Measurements from ENCODE around the gene ATF4.
A peak's percentile ranks its signal among the peaks of the same experiment; 100 is the strongest.
"Not testable (repeated sequence)": the region's sequence is repeated elsewhere in the genome, so short reads cannot be mapped to it uniquely, and the experiment has no call there.

Gene ATF4

DNA sequence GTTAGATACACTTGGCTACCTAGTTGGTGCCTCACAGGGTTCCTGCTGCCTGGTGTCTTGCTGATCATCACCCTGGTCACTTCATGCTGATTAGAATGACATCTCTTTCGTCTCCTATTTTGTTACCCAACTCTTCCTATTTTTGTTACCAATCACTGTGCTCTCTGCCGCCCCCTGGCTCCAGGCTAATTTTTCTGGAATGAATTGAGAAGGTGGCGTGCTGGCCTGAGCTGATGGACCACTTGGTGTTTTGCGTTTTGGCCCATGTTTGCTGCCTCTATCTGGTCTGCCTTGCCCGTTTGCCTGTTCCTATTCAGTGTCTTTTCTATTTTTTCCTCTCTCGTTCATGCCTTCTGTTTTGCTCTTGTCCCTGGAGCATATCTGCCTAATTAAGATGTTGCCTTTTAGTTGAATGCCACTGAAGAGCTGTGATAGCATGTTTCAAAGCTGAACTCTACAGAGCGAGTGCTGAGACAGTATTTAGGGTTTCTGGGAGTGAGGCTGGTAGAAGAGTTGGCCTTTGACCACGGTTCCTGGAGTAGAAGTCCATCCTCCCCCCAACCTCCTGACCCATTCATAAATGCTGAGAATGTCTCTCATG, 5.9 kb upstream of the ATF4 start:
- DNase-seq = peak in 1 of 2 experiments; percentile 36

DNA sequence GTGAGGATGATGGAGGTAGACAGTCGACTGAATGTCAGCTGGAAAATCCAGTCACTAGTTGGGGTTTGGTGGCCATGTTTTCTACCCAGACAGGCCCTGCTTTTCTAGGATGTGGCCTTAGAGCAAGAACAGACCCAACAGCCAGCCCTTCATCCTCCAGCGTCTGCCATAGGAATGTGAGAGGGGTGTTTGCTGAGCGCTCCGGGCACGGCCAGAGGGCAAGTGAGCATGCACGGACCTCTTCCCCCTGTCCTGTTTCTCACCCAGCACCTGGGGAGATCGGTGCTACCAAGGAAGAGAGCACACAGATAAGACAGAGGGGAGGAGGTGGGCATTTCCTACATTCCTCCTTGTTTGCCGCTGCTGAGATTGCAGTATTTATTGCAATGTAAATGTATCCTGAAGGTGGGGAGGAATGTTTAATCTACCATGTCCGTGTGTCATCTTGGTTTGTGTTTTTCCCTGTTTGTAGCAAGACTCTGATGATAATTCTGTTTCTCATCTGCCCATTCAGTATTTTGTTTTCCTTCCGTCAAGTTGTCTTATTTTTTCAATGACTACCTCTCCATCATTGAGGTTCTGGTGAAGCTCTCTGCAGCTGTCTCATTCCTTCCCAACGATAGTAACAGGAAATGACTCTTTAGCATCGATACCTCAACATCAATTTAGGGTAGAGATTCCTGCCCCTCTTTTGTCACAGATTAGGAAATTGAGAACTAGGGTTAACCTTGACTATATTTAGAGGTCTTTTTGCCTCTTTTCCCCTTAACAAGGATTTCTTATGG, 4.9 kb upstream of the ATF4 start:
- DNase-seq = no peak

DNA sequence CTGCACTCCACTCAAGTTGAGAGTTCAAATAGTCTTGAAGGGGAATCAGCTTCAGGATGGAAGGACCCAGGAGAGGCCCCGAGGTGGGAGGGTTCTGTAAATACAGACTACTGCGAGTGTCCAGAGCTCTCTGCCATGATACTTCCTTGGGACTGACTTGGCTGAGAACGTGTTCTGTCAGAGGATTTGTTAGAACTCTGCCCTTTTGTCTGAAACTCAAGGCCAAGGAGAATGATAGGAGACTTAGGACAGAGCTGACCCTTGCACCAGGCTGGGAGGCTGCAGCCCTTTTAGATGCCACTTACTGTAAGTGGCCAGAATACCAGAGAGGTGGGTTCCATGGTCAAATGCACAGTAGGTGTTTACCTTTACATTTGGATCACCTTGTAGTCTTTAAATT, 2.9 kb upstream of the ATF4 start:
- DNase-seq = no peak

GRCh38 chr22:39518144-39518786, 2.1 kb upstream of the ATF4 start:
- DNase-seq = no peak

DNA sequence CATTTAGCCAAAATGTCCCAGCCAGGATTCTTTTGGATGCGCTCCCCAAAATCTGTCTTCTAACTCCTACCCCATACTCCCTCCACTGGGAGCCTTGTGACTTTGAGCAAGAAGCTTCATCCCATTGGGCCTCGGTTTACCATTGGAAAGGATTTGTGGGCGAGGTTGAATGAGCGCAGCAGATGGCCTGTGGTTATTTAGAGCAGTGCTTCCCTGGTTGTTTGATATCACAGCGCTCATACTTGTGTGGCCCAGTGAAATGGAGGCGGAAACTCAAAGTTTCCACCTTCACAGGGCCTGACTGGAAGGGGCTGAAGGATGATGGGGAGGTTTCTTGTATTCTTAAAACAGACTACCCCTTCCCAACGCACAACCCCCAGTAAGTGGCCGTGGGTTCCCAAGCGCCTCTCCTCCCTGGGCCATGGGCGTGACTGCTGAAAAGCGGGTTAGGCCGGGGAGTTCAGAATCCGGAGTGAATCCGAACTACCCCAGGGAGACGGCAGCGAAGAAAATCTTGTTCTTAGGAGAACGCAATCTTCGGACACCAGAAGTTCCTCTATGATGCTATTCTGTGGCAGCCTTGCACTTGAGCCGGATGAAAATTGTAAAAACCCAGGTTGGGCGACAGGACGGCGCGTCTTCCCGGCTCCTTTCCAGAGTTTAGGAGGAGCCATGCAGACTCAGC, 1.2 kb upstream of the ATF4 start:
- DNase-seq = peak in 1 of 2 experiments; percentile 43

DNA sequence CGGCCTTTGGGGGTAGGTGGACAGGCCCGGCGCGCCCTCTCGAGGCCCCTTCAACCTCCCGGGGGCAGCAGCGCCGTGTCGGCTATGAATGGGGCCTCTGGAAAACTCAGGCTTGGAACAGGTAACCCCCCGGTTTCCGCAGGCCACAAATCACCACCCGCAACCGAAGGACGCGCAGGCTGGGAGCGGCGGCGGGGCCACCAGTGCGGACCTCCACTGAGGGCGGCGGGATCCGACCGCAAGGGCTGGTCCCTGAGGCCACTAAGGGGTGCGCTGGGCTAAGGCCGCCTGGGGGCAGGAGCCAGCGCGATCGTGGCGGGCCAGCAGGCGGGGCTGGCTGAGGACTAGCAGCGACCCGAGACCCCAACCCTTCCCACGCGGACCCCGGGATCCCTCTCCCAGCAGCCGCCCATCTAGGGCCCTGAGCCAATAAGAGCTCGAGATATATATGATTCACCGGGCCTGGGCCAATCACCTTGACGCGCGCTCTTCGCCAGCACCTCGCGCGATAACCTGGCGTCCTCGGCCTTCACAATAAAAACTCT, 609 bp upstream of the ATF4 start:
- DNase-seq = peak; percentile 97 to 98

DNA sequence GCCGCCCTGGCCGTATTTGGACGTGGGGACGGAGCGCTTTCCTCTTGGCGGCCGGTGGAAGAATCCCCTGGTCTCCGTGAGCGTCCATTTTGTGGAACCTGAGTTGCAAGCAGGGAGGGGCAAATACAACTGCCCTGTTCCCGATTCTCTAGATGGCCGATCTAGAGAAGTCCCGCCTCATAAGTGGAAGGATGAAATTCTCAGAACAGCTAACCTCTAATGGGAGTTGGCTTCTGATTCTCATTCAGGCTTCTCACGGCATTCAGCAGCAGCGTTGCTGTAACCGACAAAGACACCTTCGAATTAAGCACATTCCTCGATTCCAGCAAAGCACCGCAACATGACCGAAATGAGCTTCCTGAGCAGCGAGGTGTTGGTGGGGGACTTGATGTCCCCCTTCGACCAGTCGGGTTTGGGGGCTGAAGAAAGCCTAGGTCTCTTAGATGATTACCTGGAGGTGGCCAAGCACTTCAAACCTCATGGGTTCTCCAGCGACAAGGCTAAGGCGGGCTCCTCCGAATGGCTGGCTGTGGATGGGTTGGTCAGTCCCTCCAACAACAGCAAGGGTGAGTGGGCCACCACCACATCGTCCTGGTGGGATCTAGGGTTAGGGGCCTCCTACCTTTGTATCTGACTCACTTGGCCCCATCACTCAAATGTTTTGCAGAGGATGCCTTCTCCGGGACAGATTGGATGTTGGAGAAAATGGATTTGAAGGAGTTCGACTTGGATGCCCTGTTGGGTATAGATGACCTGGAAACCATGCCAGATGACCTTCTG, 934 bp downstream of the ATF4 start:
- DNase-seq = not testable (repeated sequence)

GRCh38 chr22:39522091-39522490, 1.7 kb downstream of the ATF4 start:
- not testable (repeated sequence) for DNase-seq

- peak in 1 of 2 experiments; percentile 28 for DNase-seq
These were observed 2.4 kb downstream of the ATF4 start for GRCh38 chr22:39522567-39523300.

DNA sequence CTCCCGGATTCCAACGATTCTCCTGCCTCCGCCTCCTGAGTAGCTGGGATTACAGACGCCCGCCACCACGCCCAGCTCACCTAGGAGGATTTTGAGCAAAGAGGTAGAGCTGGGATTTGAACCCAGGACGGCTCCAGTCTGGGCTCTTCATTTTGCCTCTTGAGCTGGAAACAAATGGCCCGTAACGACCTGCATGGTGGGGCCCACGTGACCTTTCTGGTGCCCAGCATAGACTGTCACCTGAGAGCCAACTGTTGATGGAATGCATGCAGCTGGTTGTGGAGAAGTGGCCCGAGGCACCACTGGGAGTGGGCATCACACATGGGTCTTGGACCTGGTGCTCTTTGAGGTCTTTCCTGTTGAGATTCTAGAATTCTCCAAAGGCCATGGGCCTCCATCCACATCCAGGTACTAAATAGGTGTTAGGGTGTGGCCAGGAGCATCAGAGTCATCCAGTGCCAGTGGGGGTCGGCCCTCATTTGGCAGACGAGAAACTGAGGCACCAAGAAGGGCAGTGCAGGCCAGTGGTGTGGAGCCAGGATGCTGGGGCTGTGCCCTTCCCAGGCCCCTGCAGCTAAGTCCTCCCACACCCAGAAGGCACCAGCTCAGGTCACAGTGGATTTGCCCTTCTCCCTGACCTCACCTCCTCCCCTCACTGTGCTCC, 3.9 kb downstream of the ATF4 start:
- no peak for DNase-seq

- DNase-seq = no peak
These were observed 4.6 kb downstream of the ATF4 start for GRCh38 chr22:39524753-39525657.

DNA sequence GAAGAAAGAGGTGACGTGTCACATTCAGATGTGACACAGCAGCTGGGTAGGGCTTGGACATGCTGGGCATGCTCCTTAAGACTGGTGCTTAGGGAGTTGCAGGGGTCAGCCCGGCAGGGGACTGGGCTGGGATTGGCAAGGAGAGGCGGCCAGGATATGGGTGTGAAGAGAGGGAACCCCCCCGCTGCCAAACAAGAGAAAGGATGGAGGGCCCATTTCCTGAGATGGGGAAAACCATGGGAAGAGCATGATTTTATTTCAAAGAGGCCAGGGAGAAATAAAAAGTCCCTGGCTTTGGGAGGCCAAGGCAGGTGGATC, 5.3 kb downstream of the ATF4 start:
- DNase-seq = no peak

GRCh38 chr22:39526736-39527171, 6.4 kb downstream of the ATF4 start:
- no peak for DNase-seq

GRCh38 chr22:39527481-39527961, 7.2 kb downstream of the ATF4 start:
- DNase-seq = peak in 1 of 2 experiments; percentile 35

DNA sequence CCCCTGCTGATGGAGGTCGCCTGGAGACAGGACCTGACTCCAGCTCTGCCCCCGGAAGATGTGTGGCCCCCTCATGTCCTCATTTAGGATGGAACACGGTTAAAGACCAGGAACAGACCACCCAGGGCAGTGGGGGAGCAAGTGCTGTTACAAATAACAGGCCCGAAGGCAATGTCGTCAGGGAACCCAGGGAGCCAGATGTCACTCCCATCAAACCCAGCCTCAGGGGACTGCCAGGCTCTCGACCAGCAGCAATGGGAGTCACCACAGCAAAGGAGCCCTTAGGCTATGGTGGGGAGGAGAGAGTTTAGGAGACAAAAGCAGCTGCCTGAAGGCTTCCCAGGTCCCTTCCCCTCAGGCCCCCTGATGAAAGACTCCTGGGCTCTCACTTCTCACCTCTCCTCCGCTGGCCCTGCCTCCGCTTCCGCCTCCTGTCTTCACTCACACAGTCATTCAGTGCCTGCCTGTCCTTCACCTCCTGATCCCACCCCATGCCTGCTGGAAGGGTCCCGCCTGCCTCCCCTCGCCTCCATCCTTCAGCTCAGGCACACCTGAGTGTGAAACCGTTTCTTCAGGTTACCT, 7.8 kb downstream of the ATF4 start:
- no peak for DNase-seq

- DNase-seq = peak; percentile 94 to 95
These were observed 8.5 kb downstream of the ATF4 start for GRCh38 chr22:39528681-39529486.

GRCh38 chr22:39529487-39529851, 9.1 kb downstream of the ATF4 start:
- no peak for DNase-seq

GRCh38 chr22:39530116-39530515, 9.8 kb downstream of the ATF4 start:
- no peak for DNase-seq
